Ammon's horn (tissue), 1 donor: ENCODE measurements around the gene AQP12B.

Source experiments
- DNase-seq: peaks from one replicate; pipeline ENCODE4 v3.0.0-alpha.2; 2016; ENCODE audit warnings: low spot score

AQP12B gene

GRCh38 chr2:240717681-240718581 is 35.2 kb upstream of the AQP12B start:
- no peak for DNase-seq

GRCh38 chr2:240717181-240717641 is 34.5 kb upstream of the AQP12B start:
- no peak for DNase-seq

- DNase-seq: no peak
Measured at GRCh38 chr2:240716130-240716798, 33.6 kb upstream of the AQP12B start.

GRCh38 chr2:240714747-240715725 is 32.4 kb upstream of the AQP12B start:
- DNase-seq: no peak

GRCh38 chr2:240713928-240714746 is 31.5 kb upstream of the AQP12B start:
- DNase-seq: no peak

GRCh38 chr2:240713071-240713927 is 30.6 kb upstream of the AQP12B start:
- no peak for DNase-seq

GRCh38 chr2:240712121-240712520 is 29.4 kb upstream of the AQP12B start:
- no peak for DNase-seq

- DNase-seq: no peak
Measured at GRCh38 chr2:240711701-240712100, 29.0 kb upstream of the AQP12B start.

- DNase-seq: no peak
Measured at GRCh38 chr2:240711296-240711695, 28.6 kb upstream of the AQP12B start.

GRCh38 chr2:240708457-240708856 is 25.8 kb upstream of the AQP12B start:
- DNase-seq: no peak

- no peak for DNase-seq
Measured at GRCh38 chr2:240707821-240708220, 25.1 kb upstream of the AQP12B start.

DNA sequence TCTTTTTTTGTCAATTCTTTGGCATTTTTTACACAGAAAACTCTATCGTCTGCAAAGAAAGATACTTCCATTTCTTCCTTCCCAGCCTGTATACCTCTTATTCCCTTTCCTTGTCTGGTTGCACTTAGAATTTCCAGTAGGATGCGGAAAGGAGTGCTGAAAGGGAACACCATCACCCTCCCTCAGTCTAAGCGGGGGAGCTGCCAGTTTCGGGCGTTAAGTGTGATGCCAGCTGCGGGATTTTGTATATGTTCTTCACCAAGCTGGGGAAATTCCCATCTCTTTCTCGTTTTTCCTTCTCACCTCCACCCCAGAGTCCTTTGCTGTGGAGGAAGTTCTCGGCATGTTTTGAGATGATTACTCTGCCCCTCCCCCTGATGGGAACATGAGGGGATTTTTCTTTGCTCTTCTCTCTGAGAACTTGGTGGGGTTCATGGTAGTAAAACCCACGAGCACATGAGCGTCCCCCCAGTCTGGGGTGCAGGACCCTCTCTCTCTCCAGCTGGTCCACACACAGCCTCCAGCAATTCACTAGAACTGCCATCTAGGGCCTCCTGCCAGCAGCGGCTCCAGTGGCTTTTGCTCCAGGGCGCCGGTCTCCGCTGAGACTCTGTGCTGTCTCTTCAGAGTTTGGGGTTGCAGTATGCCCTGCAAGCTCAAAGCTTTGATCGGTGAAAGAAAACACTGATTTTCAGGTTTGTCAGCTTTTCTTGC is 24.5 kb upstream of the AQP12B start:
- no peak for DNase-seq

DNA sequence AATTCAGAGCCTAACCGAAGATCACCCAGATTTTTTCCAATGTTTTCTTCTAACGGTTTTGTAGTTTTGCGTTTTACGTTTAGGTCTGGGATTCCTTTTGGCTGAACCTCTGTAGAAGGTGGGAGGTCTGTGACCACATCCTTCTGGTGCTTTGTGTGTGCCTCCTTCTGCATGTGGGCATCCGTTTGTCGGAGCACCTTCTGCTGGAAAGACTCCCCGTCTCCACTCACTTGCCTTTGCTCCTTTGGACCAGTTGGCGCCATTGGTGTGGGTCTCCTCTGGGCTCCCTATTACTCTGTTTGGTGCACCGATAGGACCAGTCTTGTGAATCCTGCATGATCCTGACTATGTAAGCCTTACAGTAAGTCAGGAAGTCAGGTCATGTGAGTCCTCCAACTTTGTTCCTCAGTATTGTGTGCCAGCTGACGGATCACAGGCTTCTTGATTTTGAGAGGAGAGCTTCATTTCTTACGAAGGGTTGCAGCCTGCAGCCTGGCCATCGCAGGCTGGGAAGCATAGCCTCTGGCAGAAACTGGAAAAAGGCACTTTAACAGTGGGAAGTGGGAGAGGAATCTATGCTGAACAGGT is 22.6 kb upstream of the AQP12B start:
- DNase-seq: no peak

- DNase-seq: no peak
Measured at GRCh38 chr2:240704651-240705050, 22.0 kb upstream of the AQP12B start.

DNA sequence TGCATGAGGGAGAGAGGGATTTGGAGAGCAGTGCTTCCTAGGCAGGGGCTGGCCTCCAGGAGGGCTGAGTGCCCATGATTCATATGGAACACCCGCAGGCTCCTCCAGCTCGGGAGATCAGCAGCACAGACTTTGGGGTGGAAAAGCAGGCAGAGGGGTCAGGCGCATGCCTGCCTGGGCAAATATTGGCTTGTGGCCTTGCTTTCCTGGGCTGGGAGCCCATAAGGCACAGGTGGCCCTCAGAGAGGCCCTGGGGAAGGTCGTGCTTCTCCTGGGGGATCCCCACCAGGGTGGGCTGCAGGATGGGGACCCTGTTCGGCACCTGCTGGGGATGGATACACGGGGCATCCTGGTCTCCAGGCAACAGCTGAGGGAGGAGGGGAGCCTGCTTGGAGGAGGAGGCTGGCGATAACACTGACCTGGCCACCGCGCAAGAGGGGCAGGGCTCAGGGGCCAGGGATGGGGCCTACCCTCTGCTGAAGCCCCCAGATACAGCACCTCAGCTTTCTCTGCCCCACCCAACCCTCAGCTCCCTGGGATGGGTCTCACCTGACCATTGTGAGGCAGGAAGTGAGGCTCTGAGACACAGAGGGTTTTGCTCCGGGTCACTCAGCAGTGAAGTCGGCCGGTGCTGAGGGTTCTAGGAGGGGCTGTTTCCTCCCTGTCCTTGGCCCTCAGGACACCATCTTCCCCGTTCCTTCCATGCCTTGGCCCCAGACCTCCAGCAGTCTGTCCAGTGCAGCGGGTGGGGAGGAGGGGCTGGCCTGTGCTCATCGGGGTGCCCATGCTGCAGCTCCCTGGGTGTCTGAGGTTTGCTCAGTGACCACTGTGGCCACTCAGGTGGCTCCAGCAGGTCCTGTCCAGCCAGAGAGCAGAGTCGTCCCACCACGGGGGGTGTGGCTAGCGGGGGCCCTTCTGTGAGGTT is 21.0 kb upstream of the AQP12B start:
- no peak for DNase-seq

DNA sequence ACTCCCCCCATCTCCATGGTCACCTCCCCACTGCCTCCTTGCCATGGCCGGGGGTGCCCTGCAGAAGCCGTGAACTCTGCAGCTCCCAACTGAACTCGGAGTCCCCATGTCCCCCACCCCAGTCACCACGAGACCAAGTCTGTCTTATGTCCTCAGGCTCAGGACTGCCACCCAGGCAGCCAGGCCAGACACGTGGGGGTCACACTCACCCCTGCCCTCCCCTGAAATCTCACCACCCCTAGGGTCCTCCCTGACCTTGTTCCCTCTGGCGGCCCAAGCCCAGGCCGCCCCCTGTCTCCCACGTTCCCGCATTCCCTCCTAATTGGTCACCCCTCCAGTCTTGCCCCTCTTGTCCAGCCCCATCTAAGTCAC is 19.9 kb upstream of the AQP12B start:
- DNase-seq: no peak

DNA sequence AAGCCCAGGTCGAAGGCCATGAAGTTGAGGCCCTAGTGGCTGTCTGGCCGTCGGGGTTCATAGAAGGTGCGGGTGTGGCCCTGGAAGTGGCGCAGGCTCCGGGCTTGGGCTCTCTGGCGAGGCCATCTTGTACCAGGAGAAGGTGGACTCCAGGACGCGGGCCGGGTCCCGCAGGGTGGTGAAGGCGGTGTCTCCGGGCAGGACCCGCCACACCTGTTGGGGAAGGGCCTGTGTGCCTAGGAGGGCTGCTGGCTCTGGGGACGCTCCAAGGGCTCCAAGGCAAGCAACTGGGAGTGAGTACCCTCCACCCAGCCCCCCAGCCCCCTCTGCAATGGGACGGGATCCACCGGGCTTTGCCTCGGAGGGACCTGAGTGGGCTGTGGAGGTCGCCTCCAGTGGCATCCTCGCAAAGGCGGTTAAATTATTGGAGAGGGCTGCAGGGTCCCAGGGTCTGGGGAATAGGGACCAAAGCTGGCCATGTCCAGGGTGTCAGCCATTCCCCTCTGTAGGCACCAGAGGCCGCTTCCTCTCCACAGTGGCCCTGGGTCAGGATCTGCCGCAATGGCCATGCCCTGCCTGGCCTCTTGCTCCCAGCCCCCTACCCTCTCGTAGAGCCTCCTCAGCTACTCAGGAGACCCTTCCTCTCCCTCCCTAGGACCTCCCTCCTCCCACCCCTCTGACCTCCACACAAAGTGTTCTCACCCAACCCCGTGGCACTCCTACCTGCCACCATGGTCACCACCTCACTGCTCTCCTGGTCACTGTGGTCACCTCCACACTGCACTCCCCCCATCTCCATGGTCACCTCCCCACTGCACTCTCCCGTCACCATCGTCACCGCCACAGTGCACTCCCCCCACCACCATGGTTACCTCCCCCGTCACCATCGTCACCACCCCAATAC is 19.3 kb upstream of the AQP12B start:
- no peak for DNase-seq
